ENCODE data around the gene MRPS2. TPM values are rescaled to one million over a fixed set of nuclear protein-coding genes. Genes with fewer than 3 reads are reported as not detected.
"Not testable (repeated sequence)": the region's sequence is repeated elsewhere in the genome, so short reads cannot be mapped to it uniquely, and the experiment has no call there.

MRPS2 gene
- total RNA-seq, 4 donors from 2014 or later, result 51.5 to 61.7 (median 55.1) TPM

DNA sequence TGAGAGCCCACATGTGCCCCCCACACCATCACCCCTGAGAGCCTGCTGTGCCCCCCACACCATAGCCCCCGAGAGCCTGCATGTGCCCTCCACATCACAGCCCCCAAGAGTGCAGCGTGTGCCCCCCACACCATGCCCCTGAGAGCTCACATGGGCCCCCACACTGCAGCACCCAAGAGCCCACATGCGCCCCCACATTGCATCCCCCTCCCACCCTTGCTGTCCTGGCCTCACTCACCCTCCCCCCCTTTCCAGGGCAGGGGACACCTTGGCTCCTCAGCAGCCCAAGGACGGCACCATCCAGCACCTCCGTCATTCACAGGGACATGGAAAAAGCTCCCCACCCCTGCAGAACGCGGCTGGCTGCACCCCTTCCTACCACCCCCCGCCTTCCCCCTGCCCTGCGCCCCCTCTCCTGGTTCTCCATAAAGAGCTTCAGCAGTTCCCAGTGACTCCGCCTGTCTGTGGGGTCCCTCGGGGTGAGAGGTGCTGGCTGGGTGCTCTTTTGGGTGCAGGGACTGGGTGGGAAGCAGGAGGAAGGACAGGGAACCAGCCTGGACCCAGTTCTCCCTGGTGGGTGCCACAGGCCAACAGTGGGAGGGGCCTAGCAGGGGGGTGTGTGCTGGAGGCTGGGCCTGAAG lies 25.7 kb downstream of the MRPS2 start:
- Histone ChIP-seq H3K27ac (no peak overlapping the region), H3K4me3 (no peak overlapping the region), H3K9me3 (no peaks in the 10 kb centered on the region), H3K27me3 (peaks cover 55% of the 10 kb centered on the region), H3K36me3 (no peaks in the 10 kb centered on the region), H3K4me1 (no peaks in the 10 kb centered on the region)
- DNase-seq (ENCODE audit: low spot score in 2 of 2), result peak in 1 of 2 donors; percentile 69
- no peak for TF ChIP-seq EP300 (IDR thresholded peaks at IDR 0.05)
- TF ChIP-seq POLR2AphosphoS5 (IDR thresholded peaks at IDR 0.05), result no peak
- TF ChIP-seq POLR2A (IDR thresholded peaks at IDR 0.05), result no peak
- TF ChIP-seq, protein P1, sequence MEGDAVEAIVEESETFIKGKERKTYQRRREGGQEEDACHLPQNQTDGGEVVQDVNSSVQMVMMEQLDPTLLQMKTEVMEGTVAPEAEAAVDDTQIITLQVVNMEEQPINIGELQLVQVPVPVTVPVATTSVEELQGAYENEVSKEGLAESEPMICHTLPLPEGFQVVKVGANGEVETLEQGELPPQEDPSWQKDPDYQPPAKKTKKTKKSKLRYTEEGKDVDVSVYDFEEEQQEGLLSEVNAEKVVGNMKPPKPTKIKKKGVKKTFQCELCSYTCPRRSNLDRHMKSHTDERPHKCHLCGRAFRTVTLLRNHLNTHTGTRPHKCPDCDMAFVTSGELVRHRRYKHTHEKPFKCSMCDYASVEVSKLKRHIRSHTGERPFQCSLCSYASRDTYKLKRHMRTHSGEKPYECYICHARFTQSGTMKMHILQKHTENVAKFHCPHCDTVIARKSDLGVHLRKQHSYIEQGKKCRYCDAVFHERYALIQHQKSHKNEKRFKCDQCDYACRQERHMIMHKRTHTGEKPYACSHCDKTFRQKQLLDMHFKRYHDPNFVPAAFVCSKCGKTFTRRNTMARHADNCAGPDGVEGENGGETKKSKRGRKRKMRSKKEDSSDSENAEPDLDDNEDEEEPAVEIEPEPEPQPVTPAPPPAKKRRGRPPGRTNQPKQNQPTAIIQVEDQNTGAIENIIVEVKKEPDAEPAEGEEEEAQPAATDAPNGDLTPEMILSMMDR (IDR thresholded peaks at IDR 0.05), result no peak
- whole genome bisulfite sequencing, result 72% methylated on average over 6 of the region's 11 CpGs

DNA sequence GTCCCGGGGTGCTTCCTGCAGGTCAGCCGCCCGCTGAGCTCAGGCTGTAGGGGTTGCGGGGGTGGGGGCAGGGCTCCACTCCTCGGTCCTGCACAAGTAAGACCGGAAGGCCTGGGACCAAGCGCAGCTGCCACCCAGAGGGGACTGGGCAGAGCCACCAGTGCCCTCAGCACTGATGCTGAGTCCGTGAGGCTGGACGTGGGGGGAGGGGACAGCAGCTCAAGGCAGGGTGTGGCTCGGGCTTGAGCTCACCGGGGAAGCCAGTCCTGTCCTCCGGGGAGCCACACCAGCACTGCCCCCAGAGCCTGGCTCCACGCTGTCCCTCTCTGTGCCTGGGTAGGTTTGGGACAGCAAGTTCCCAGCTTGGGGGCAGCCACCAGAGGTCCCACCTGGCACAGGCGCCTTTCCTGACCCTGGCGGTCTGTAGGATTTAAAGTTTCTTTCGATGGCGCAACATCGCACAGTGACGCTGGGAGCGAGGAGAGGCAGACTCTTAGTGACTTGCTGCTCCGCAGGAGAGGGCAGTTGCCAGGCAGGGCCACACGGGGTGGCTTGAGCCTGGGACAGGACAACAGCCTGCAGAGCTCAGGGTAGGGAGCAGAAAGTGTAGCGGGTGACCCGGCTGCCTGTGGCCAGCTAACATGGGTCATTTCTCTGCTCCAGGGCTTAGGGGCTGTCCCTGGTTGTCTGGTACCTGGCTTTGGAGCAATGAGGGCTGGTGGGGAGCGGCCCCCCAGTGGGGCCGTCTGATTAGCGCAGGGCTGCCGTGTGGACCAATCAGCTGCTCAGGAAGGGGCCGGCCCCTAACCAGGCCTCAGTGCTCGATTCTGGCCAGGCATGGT lies 26.5 kb downstream of the MRPS2 start:
- Histone ChIP-seq H3K9me3 (no peaks in the 10 kb centered on the region), H3K36me3 (no peaks in the 10 kb centered on the region), H3K4me3 (no peak overlapping the region), H3K4me1 (no peaks in the 10 kb centered on the region), H3K27ac (no peak overlapping the region), H3K27me3 (peaks cover 56% of the 10 kb centered on the region)
- WGBS, result 80% methylated on average over 10 of the region's 30 CpGs
- DNase-seq (ENCODE audit: low spot score in 2 of 2), result peak in 1 of 2 donors; percentile 62
- TF ChIP-seq, protein P1 (IDR thresholded peaks at IDR 0.05), result no peak
- no peak for TF ChIP-seq POLR2AphosphoS5 (IDR thresholded peaks at IDR 0.05)
- no peak for TF ChIP-seq POLR2A (IDR thresholded peaks at IDR 0.05)
- TF ChIP-seq EP300 (IDR thresholded peaks at IDR 0.05), result no peak

DNA sequence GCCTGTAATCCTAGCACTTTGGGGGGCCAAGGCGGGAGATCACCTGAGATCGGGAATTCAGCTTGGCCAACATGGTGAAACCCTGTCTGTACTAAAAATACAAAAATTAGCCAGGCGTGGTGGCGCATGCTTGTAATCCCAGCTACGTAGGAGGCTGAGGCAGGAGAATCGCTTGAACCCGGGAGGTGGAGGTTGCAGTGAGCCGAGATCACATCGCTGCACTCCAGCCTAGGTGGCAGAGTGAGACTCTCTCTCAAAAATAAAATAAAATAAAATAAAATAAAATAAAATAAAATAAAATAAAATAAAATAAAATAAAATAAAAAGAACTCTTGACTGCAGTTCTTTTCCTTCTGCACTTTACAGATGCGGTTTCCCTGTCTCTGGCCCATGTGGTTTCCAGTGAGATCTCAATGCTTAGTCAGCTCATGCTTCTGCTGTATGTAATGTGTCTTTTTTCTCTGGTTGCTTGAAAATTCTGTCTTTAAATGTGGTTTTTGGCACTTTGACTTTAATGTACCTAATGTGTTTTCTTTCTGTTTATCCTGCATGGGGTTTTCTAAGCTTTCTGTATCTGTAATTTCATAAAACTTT lies 28.5 kb downstream of the MRPS2 start:
- H3K27me3 ChIP-seq, result peaks cover 48% of the 10 kb centered on the region
- WGBS, result 92% methylated on average over 10 of the region's 10 CpGs
- H3K4me3 ChIP-seq, H3K4me1 ChIP-seq, H3K9me3 ChIP-seq, H3K27ac ChIP-seq, H3K36me3 ChIP-seq: not testable (repeated sequence)
- DNase-seq (ENCODE audit: low spot score in 2 of 2), result peak in 1 of 2 donors; percentile 6

DNA sequence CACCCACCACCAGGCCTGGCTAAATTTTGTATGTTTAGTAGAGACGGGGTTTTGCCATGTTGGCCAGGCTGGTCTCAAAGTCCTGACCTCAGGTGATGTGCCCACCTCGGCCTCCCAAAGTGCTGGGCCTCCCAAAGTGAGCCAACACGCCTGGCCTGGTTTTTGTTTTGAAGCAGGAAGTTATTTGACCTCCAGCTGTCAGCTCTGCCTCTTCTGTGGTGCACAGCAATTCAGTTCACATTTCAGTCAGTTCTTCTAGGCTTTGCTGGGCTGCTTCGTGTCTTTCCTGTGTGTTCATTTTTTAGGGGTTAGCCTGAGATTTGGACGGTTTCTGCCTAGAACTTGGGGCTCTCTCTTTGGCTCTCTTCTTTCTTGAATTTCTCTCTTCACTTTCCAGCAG lies 29.7 kb downstream of the MRPS2 start:
- WGBS, result 74% methylated on average over 5 of the region's 5 CpGs
- DNase-seq (ENCODE audit: low spot score in 2 of 2), result no peak
- H3K27me3 ChIP-seq, result peaks cover 50% of the 10 kb centered on the region

DNA sequence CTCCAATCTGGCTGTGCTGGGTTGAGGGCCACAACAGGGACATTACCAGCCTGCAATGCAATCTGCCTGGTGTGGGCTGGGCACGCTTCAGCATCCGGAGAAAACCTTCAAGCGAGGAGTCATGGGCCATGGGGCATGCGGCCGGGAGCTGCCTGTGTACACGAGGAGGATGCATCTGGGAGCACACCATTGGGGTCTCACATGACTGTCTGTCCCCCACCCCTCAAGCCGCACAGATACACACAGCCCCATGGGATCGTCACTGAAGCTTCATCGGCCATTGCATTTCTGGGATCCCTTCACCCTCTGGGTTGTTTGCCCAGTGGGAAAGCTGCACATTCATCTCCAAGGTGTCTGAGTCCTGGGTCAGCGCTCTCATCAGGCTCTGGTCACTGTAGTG lies 30.6 kb downstream of the MRPS2 start:
- peak in 1 of 2 donors; percentile 38 for DNase-seq (ENCODE audit: low spot score in 2 of 2)
- peaks cover 47% of the 10 kb centered on the region for H3K27me3 ChIP-seq
- H3K36me3 ChIP-seq, result no peaks in the 10 kb centered on the region
- 100% methylated on average over 2 of the region's 10 CpGs for WGBS
- no peaks in the 10 kb centered on the region for H3K4me1 ChIP-seq
- no peak overlapping the region for H3K27ac ChIP-seq
- no peak overlapping the region for H3K4me3 ChIP-seq
- TF ChIP-seq POLR2A (IDR thresholded peaks at IDR 0.05) (no peak), EP300 (IDR thresholded peaks at IDR 0.05) (no peak), POLR2AphosphoS5 (IDR thresholded peaks at IDR 0.05) (no peak)
- TF ChIP-seq, protein P1 (IDR thresholded peaks at IDR 0.05), result no peak
- no peaks in the 10 kb centered on the region for H3K9me3 ChIP-seq

More for the DNA sequence above, 29.7 kb downstream of the MRPS2 start:
- no peak for TF ChIP-seq POLR2A (IDR thresholded peaks at IDR 0.05)
- TF ChIP-seq, protein P1 (IDR thresholded peaks at IDR 0.05), result no peak
- TF ChIP-seq EP300 (IDR thresholded peaks at IDR 0.05), result no peak
- no peak for TF ChIP-seq POLR2AphosphoS5 (IDR thresholded peaks at IDR 0.05)
- no peaks in the 10 kb centered on the region for H3K4me1 ChIP-seq
- no peak overlapping the region for H3K27ac ChIP-seq
- H3K9me3 ChIP-seq, result no peaks in the 10 kb centered on the region
- H3K4me3 ChIP-seq, result no peak overlapping the region
- no peaks in the 10 kb centered on the region for H3K36me3 ChIP-seq

Measured in suprapubic skin (tissue), 4 donors.